Stimulated activated CD4-positive, alpha-beta T cell treated with anti-CD3 and anti-CD28 coated beads, Interleukin-15, amount 100 ng/mL, for 48 hours (primary cell): ENCODE results near the gene GSG1L.

Experiments
- DNase-seq, 2 donors: peaks; one replicate each; pipeline ENCODE4 v3.0.0-alpha.2; 2020; ENCODE audit warnings: low read depth in 2 of 2

Gene GSG1L

GRCh38 chr16:27820646-27821345, 242.7 kb downstream of the GSG1L start:
- no peak for DNase-seq

- DNase-seq: no peak
Observed at GRCh38 chr16:27819881-27820610, 243.5 kb downstream of the GSG1L start.

GRCh38 chr16:27819356-27819755, 244.2 kb downstream of the GSG1L start:
- DNase-seq: no peak

GRCh38 chr16:27818246-27818645, 245.3 kb downstream of the GSG1L start:
- DNase-seq: no peak

GRCh38 chr16:27817038-27817437, 246.5 kb downstream of the GSG1L start:
- no peak for DNase-seq

- no peak for DNase-seq
Observed at GRCh38 chr16:27816561-27816960, 247.0 kb downstream of the GSG1L start.

- DNase-seq: no peak
Observed at GRCh38 chr16:27813591-27813990, 249.9 kb downstream of the GSG1L start.

- DNase-seq: no peak
Observed at GRCh38 chr16:27811881-27812280, 251.6 kb downstream of the GSG1L start.

GRCh38 chr16:27806986-27807385, 256.5 kb downstream of the GSG1L start:
- DNase-seq: no peak

GRCh38 chr16:27806388-27806787, 257.1 kb downstream of the GSG1L start:
- DNase-seq: no peak

- DNase-seq: no peak
Observed at GRCh38 chr16:27805828-27806351, 257.6 kb downstream of the GSG1L start.

- DNase-seq: no peak
Observed at GRCh38 chr16:27803775-27804549, 259.6 kb downstream of the GSG1L start.

- DNase-seq: no peak
Observed at GRCh38 chr16:27802664-27803439, 260.7 kb downstream of the GSG1L start.

- no peak for DNase-seq
Observed at GRCh38 chr16:27801289-27801945, 262.1 kb downstream of the GSG1L start.

GRCh38 chr16:27800817-27801216, 262.7 kb downstream of the GSG1L start:
- no peak for DNase-seq

GRCh38 chr16:27799896-27800295, 263.6 kb downstream of the GSG1L start:
- no peak for DNase-seq

GRCh38 chr16:27798241-27798640, 265.3 kb downstream of the GSG1L start:
- no peak for DNase-seq

GRCh38 chr16:27795992-27796614, 267.4 kb downstream of the GSG1L start:
- DNase-seq: peak in 1 of 2 donors; percentile 7

- no peak for DNase-seq
Observed at GRCh38 chr16:27793249-27793622, 270.3 kb downstream of the GSG1L start.

- no peak for DNase-seq
Observed at GRCh38 chr16:27792486-27793248, 270.8 kb downstream of the GSG1L start.
